ENCODE data around the gene FSIP1. TPM values are rescaled to one million over a fixed set of nuclear protein-coding genes. Genes with fewer than 3 reads are reported as not detected.

The FSIP1 gene
- total RNA-seq, 6 experiments from 2014 or later, result 0.07 to 0.74 (median 0.35) TPM; not detected in 1

DNA sequence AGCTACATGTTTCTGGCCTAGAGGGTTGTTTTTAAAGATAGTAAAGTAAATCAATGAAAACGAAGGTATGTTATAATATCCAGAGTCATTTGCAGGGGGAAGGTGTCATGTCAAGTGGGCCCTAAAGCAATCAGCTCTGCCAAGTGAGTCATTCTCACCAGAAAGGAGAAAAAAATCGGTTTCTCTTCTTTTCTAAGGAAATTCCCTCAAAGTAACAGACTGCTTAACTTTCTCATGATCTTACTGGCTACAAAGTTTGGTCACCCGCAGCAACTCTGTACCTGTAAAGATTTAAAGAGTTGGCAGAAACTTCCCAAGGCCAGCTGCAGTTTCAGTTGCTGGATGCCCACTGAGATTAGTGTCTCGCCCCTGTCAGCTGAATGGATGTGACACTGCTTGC is 5.5 kb upstream of the FSIP1 start:
- whole genome bisulfite sequencing (ENCODE audit: insufficient coverage, low coverage, low lambda C conversion rate, missing lambda C conversion rate), result 51% methylated on average over 4 of the region's 4 CpGs
- H3K27ac ChIP-seq, result no peak overlapping the region

DNA sequence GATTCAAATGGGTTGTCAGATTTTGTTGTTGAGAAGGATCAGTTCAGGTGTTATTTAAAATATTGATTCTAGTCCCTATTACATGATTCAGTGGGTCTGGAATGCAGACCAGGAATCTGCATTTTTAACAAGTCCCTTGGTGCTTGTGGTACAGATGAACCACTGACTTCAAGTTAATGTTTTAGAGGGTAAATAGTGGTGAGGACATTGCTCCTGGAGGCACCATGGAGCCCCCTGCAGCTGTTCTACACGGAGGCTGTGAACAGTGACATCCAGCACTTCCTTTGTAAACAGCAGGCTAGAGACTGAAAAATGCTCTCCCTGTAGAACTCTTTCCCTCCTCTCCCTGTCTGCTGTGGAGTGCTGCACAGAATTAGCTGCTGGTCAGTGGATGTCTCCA is 4.8 kb upstream of the FSIP1 start:
- ATAC-seq, result no peak
- Histone ChIP-seq H3K36me3 (no peaks in the 10 kb centered on the region), H3K27me3 (no peaks in the 10 kb centered on the region), H3K9me3 (no peaks in the 10 kb centered on the region), H3K27ac (no peak overlapping the region), H3K4me3 (no peak overlapping the region), H3K4me1 (peaks cover 0 to 19% (median 8%) of the 10 kb centered on the region in 4 donors)
- intact Hi-C loops (cut with DNase I), result no loop called here
- no peak for DNase-seq
- TF ChIP-seq, protein P1, sequence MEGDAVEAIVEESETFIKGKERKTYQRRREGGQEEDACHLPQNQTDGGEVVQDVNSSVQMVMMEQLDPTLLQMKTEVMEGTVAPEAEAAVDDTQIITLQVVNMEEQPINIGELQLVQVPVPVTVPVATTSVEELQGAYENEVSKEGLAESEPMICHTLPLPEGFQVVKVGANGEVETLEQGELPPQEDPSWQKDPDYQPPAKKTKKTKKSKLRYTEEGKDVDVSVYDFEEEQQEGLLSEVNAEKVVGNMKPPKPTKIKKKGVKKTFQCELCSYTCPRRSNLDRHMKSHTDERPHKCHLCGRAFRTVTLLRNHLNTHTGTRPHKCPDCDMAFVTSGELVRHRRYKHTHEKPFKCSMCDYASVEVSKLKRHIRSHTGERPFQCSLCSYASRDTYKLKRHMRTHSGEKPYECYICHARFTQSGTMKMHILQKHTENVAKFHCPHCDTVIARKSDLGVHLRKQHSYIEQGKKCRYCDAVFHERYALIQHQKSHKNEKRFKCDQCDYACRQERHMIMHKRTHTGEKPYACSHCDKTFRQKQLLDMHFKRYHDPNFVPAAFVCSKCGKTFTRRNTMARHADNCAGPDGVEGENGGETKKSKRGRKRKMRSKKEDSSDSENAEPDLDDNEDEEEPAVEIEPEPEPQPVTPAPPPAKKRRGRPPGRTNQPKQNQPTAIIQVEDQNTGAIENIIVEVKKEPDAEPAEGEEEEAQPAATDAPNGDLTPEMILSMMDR (IDR thresholded peaks at IDR 0.05), result no peak
- no peak for TF ChIP-seq POLR2A (IDR thresholded peaks at IDR 0.05)
- 9% methylated on average over 1 of the region's 1 CpG for WGBS (ENCODE audit: insufficient coverage, low coverage, low lambda C conversion rate, missing lambda C conversion rate)

More for the DNA sequence above, 5.5 kb upstream of the FSIP1 start:
- no peak overlapping the region for H3K4me3 ChIP-seq
- H3K36me3 ChIP-seq, result no peaks in the 10 kb centered on the region
- peaks cover 0 to 19% (median 8%) of the 10 kb centered on the region in 4 donors for H3K4me1 ChIP-seq
- DNase-seq (no peak), ATAC-seq (no peak)
- TF ChIP-seq POLR2A (IDR thresholded peaks at IDR 0.05), result no peak
- TF ChIP-seq, protein P1 (IDR thresholded peaks at IDR 0.05), result no peak
- intact Hi-C loops (cut with DNase I), result no loop called here
- no peaks in the 10 kb centered on the region for H3K27me3 ChIP-seq
- no peaks in the 10 kb centered on the region for H3K9me3 ChIP-seq

DNA sequence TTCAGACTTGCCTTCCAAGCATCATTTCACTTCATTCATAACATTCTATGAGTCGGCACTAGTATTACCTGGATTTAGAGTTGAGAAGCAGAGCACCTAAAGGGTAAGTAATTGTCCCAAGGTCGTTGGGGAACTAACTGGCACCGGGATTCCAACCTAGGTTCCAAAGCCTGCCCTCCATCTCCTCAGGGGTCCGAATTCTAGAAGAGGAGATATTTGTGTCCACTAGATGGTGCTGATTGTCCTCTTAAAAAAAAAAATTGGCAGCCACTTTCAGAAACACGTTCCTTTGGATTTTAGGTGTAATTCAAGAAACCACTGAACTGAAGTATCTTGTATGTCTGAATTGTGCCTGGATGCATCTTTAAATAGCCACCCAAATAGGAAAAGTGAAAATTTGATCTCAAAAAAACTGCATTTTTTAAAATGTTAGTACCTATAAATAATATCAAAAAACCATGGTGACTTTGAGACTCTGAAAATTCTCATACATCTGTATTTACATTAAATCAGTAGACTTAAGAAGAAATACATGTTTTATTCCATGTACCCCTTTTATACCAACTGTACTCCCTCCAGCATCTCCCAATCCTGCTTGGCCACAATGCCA is 3.9 kb upstream of the FSIP1 start:
- Histone ChIP-seq H3K36me3 (no peaks in the 10 kb centered on the region), H3K9me3 (no peaks in the 10 kb centered on the region), H3K27ac (no peak overlapping the region), H3K4me3 (no peak overlapping the region), H3K4me1 (peaks cover 0 to 19% (median 8%) of the 10 kb centered on the region in 4 donors), H3K27me3 (no peaks in the 10 kb centered on the region)
- WGBS (ENCODE audit: insufficient coverage, low coverage, low lambda C conversion rate, missing lambda C conversion rate), result 5% methylated on average over 5 of the region's 5 CpGs
- TF ChIP-seq, protein P1 (IDR thresholded peaks at IDR 0.05), result peak; percentile 55 to 68 (median 62)
- TF ChIP-seq POLR2A (IDR thresholded peaks at IDR 0.05), result no peak
- no peak for DNase-seq
- peak in 1 of 4 donors; percentile 10 for ATAC-seq
- intact Hi-C loops (cut with DNase I), result no loop called here

DNA sequence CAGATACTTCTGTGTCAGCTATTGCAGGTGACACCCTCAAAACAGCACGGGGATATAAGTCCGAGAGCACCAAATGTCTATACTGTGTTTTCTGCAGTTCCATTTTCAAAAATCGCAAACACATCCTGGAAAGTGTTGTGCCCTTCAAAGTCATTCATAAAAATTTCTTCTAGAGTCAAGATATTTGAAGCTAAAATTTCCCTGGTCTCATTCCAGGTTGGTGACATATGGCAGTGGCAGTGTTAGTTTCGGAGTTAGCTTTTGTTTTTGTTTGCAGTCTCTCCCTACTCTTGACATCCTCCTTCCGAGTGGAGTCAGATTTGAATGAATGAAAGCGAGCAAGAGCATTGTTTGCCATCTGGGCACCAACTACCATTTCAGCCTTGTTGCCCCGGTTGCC is 3.2 kb upstream of the FSIP1 start:
- 75% methylated on average over 7 of the region's 7 CpGs for WGBS (ENCODE audit: insufficient coverage, low coverage, low lambda C conversion rate, missing lambda C conversion rate)
- intact Hi-C loops (cut with DNase I), result no loop called here
- H3K4me1 ChIP-seq, result peaks cover 0 to 19% (median 8%) of the 10 kb centered on the region in 4 donors

More for the DNA sequence above, 3.2 kb upstream of the FSIP1 start:
- Histone ChIP-seq H3K27ac (no peak overlapping the region), H3K9me3 (no peaks in the 10 kb centered on the region), H3K36me3 (no peaks in the 10 kb centered on the region), H3K27me3 (no peaks in the 10 kb centered on the region), H3K4me3 (no peak overlapping the region)
- TF ChIP-seq, protein P1 (IDR thresholded peaks at IDR 0.05), result no peak
- TF ChIP-seq POLR2A (IDR thresholded peaks at IDR 0.05), result no peak
- ATAC-seq (no peak), DNase-seq (no peak)
